NCI-H526 (cell line): ENCODE results near the gene MYRFL.
"Not testable (repeated sequence)": the region's sequence is repeated elsewhere in the genome, so short reads cannot be mapped to it uniquely, and the experiment has no call there.

Experiments
- DNase-seq, 2 experiments: peaks; one replicate each; lab custom pipeline; 2025; lab: John Stamatoyannopoulos, UW

MYRFL gene

DNA sequence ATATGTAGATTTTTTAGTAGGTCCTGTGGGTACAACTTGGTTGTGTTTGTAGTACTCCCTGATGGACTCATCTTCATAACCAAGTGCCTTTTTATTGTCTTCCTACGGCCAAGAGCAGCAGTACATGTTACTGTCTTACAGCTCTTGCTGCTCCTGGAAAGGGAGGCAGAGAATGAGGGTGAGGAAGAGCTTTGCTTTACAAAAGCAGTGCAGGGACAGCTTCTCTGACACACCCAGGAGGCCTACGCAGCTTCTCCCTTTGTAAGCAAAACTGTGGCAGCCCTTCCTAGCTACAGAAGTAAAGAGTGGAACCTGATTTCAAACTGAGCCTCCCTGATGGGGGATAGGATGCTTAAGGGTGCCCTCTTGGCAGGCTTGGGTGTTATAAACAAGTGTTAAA lies 18.6 kb downstream of the MYRFL start:
- no peak for DNase-seq

DNA sequence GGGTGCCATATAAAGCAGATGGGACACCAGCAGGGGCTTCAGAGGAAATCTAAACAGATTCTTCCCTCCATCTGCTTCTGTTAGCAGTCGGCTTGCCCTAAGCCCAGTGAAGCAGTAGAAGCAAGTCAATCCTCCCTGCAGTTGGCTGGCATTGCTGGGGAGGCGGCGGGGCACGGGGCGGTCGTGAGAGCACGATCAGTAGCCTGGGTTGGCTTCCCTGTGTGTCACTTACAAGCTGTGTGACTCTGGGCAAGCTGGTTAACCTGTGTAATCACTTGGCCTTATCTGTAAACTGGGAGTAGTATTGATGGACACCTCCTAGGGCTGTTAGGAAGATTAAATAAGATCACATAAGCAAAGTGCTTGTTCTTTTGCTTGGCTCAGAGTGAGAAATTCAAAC lies 19.4 kb downstream of the MYRFL start:
- DNase-seq, result no peak

GRCh38 chr12:69844836-69845235 lies 19.8 kb downstream of the MYRFL start:
- DNase-seq, result no peak

DNA sequence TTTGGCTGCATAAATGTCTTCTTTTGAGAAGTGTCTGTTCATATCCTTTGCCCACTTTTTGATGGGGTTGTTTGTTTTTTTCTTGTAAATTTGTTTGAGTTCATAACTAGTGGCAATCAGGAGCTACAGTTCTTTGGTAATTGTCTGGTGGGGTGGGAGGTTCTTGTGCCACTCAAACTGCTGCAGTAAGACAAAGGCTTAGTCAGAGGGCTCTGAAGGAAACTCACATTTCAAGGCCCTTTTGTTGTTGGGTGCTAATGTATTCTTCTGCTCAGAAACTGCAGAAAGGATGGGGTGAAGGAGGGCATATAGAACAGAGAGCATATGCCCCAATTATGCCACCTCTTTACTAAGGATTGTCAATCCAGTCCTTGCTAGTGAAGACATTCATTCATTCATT lies 21.9 kb downstream of the MYRFL start:
- DNase-seq, result no peak

DNA sequence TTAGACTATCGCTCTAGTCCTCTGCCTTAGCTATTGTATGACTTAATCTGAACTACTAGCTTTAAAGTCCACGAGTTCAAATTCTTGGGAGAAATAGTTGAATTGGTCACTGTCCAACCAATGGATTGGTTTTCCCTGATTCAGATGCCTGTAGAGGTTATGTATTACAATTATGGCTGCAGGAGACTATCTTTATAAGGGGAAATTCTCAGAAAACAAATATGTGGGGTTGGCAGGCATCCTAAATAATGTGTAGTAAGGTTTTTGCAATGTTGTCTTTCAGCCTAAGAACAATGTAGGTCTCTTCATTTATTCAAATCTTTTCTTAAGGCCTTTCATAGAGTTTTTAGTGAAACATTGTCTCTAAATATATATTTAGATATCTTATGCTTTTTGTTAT lies 26.9 kb downstream of the MYRFL start:
- no peak for DNase-seq

DNA sequence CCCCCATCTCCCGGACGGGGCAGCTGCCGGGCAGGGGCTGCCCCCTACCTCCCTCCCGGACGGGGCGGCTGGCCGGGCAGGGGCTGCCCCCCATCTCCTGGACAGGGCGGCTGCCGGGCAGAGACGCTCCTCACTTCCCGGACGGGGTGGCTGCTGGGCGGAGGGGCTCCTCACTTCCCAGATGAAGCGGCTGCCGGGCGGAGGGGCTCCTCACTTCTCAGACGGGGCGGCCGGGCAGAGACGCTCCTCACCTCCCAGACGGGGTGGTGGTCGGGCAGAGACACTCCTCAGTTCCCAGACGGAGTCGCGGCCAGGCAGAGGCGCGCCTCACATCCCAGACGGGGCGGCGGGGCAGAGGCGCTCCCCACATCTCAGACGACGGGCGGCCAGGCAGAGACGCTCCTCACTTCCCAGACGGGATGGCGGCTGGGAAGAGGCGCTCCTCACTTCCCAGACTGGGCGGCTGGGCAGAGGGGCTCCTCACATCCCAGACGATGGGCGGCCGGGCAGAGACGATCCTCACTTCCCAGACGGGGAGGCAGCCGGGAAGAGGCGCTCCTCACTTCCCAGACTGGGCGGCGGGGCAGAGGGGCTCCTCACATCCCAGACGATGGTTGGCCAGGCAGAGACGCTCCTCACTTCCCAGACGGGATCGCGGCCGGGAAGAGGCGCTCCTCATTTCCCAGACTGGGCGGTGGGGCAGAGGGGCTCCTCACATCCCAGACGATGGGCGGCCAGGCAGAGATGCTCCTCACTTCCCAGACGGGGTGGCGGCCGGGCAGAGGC lies 28.3 kb downstream of the MYRFL start:
- not testable (repeated sequence) for DNase-seq

- no peak for DNase-seq
Observed at GRCh38 chr12:69866698-69867097, 41.7 kb downstream of the MYRFL start.

DNA sequence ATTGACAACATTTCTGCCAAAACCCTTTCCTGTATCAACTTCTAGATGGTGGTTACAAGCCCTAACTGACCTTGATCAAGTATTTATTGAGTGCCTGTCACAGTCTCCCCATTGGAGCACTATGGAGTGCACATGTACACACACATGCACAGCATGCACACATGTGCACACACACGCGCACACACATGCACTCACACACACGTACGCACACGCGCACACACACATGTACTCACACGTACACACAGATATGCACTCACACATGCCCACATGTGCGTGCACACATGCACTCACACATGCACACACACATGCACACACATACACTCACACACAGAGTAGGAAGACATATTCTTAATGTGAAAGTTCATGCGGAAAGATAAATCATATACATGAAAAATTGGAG lies 43.7 kb downstream of the MYRFL start:
- DNase-seq, result no peak

DNA sequence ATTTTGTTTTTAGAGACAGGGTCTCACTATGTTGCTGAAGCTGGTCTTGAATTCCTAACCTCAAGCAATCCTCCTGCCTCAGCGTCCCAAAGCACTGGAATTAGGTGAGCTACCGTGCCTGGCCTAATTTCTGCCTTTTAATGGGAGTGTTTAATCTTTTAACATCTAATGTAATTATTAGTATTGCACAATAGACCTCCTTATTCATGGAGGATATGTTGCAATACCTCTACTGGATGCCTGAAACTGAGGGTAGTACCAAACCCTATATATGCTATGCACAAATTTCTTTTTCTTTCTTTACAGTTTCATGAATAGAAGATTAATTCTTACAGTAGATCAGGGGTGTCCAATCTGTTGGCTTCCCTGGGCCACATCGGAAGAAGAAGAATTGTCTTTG lies 47.8 kb downstream of the MYRFL start:
- no peak for DNase-seq

GRCh38 chr12:69873429-69873828 lies 48.4 kb downstream of the MYRFL start:
- DNase-seq, result no peak

GRCh38 chr12:69874606-69875005 lies 49.6 kb downstream of the MYRFL start:
- DNase-seq, result no peak

DNA sequence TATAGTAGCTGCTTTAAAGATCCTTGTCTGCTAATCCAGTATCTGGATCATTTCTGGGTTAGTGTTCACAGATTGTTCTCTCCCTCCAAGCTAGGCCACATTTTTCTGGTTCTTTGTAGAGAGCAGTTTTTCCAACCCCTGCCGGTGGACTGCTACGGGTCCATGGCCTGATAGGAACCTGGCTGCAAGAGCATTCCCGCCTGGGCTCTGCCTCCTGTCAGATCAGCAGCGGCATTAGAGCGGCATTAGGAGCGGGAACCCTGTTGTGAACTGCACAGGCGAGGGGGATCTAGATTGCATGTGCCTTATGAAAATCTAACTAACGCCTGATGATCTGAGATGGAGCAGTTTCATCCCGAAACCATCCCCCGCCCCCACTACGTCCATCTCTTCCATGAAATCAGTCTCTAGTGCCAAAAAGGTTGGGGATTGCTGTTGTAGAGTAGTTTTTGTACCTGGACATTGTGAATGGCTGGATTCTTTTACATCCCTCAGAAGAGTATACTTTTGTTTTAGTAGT lies 50.4 kb downstream of the MYRFL start:
- no peak for DNase-seq

- DNase-seq, result peak; percentile 22 to 87
Observed at GRCh38 chr12:69879007-69879960, 54.3 kb downstream of the MYRFL start.

DNA sequence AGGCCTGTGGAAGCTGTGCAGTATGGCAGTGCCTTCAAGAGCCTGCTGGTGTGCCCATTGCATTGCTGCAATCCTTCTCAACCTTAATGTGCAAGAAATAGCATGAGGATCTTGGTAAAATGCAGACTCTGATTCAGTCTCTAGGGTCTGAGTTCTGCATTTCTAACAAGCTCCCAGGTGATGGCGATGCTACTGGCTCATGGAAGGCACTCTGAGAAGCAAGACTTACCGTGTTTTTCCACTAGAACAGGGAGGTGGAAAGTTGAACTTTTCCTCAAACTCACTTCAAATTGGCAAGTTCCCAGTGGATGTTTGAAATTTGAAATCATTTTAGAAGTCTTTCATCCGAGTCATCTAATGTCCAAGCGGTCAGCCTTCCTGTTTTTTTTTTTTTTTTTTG lies 55.5 kb downstream of the MYRFL start:
- DNase-seq, result peak; percentile 8 to 32

DNA sequence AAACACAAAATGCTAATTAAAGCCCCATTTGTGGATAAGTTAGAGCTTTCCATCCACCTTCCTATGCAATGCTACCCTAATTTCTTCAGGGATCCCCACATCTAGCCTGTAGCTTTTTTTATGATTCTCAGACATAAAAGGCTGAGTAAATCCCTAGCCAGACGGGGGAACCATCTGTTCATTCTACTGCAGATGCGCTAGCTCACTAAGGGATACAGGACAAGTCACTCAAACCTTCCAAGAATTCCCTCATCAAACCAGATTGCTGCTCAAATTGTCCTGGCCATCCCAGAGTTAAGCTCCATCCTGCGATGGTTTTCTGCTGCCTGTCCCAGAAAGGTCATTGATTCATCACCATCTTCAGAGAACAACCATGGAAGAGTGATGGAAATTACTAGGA lies 56.7 kb downstream of the MYRFL start:
- DNase-seq, result no peak

- DNase-seq, result no peak
Observed at GRCh38 chr12:69884386-69884785, 59.4 kb downstream of the MYRFL start.

DNA sequence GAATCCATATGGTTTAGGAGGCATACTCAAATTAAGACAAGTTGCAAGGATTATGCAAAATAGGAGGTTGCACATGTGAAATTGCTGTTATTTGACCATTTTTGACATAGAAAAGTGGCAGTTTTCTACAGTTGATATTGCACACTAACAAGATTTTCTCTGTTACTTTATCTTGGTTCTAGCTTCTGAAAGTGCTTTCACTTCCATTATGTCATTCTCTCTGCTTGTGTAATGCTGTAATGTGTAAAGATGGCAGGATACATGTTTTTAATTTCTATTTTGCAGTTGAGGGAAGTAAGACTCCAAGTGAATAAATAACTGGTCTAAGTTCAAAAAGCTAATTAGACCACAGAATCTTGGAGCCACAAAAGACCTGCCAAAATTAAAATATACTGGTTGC lies 60.6 kb downstream of the MYRFL start:
- no peak for DNase-seq

- DNase-seq, result no peak
Observed at GRCh38 chr12:69886109-69886508, 61.1 kb downstream of the MYRFL start.

DNA sequence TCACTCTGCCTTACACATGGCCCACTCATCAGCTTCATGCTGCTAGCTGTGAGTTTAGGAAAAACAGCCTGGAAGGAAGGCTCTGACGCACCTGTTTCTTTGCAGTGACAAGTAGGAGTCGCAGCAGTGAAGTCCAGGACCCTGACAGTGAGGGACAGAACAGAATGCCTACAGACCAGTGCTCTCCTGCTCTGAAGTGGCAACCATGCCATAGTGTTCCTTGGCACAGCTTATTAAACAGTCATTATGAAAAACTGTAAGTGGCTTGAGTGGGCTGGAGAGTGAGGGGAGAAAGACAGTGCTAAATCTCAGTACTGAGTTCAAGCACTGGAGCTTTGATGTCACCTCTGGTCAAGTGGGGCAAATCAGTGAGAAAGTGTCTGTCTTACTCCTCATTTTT lies 61.7 kb downstream of the MYRFL start:
- DNase-seq, result no peak

DNA sequence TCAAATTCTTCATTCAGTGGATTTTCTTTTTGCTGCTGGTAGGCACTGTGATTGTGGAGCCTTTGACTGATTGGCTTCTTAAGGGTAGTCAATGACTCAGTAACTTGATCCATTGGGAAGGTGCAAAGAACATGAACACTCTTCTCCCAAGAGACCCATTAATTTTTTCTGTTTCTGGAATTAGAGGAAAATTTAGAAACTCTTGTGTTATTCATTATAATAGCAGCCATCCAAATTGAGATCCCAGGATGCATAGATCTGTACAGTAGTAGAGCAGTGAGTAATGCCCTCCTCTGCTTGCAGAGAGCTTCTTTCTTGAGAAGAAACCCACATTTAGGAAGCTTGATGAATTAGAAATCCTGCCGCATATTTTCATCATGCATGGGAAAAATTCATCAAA lies 63.9 kb downstream of the MYRFL start:
- no peak for DNase-seq

DNA sequence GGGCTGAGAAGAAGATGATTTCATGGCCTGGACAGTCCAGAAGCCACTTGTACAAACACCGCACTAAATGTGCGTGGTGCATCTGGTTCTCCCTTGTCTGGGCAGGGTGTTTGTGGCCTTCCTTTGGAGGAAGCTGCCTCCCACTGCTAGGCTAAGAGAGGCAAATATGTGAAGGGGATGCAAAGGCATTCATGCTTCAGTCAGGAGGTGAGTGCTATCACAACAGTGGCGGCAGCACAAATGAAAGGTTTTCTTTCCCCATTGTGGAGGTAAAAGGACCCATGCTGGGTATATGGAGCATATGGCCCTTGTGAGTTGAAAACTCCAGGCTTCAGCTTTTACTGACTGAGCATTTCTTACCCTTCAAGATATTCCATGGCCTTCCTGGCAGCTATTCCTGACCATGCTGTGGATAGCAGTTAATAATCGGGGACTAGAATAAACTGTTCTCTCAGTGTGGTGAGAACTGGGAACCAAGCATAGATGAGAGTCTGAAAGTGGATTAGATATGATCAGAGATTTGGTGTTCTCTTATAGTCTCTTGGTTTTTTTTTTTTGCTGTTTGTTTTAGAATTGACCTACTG lies 69.9 kb downstream of the MYRFL start:
- no peak for DNase-seq

DNA sequence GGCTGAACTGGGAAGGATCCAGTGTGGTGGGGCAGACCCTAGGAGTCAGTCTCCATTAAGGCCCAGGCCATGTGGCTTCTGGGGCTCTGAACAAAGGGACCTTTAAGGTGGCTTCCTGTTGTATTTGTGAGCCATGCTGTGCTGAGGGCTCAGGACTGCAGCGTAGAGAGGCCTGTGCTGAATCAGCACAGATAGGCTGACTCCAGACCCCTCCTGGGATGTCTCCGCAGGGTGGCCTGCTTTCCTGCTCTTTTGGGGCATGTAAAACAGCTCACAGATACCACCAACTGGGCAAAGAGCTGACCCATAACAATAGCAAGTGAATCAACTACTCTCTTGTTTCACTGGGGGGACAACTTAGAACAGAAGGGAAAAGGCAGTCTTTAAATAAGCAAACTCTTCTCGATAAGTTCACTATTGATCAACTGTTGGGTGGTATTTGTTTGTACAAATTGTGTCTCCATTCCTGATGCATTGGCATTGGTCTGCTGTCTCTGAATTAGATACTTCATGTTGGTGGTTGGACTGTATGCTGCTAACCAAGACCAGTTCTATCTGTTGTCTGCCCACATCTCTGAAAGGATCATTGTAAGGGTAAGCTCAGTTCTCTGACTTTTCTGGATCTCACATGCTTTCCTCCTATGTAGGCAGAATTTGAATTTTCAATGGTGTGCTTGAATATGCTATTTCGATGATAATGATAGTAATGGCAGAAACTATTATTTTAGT lies 71.8 kb downstream of the MYRFL start:
- DNase-seq, result no peak
